GM18858 (cell line): ENCODE measurements around the gene NFKBIA.
"Not testable (repeated sequence)": the region's sequence is repeated elsewhere in the genome, so short reads cannot be mapped to it uniquely, and the experiment has no call there.

Source experiments
- ATAC-seq: cut with Tn5 transposase; IDR thresholded peaks from one replicate; pipeline ENCODE4 v1.9.1; 2021; ENCODE audit not compliant: unreplicated experiment

The NFKBIA gene

GRCh38 chr14:35409595-35409994 is 5.0 kb upstream of the NFKBIA start:
- no peak for ATAC-seq

GRCh38 chr14:35408026-35408425 is 3.5 kb upstream of the NFKBIA start:
- ATAC-seq: no peak

GRCh38 chr14:35407306-35407630 is 2.7 kb upstream of the NFKBIA start:
- no peak for ATAC-seq

- ATAC-seq: no peak
Observed at GRCh38 chr14:35406506-35407305, 2.2 kb upstream of the NFKBIA start.

- ATAC-seq: no peak
Observed at GRCh38 chr14:35406090-35406489, 1.5 kb upstream of the NFKBIA start.

DNA sequence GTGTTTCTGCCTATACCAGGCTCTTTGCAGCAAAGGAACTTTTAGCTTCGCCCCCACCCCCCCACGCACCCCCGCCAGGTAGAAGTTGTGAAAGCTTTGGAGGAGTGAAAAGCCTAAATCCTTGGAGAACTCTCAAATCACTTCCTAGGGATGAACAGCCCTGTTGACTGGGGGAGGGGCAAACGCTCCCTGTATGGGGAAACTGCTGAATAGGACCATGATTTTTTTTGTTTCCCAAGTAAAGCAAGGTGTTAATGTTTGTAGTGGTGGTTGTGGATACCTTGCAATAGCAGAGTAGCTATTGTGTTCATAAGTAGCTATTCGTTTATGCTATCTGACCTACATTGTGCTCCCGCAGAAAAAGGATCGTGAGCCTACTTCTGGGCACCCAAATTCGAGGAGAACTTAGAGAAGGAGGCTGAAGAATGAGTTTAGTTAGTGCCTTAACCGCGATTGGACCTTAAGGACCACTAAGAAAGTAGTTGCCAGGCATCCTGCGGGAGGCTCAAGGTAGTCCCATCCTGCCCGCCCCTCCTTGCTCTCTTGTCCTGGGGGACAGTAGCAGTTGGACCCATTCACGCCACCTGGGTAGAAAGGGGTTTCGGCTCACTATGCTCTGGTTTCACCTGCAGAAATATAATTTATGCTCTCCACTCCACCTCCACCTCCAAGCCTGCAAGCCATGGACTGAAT is 901 bp upstream of the NFKBIA start:
- ATAC-seq: no peak

DNA sequence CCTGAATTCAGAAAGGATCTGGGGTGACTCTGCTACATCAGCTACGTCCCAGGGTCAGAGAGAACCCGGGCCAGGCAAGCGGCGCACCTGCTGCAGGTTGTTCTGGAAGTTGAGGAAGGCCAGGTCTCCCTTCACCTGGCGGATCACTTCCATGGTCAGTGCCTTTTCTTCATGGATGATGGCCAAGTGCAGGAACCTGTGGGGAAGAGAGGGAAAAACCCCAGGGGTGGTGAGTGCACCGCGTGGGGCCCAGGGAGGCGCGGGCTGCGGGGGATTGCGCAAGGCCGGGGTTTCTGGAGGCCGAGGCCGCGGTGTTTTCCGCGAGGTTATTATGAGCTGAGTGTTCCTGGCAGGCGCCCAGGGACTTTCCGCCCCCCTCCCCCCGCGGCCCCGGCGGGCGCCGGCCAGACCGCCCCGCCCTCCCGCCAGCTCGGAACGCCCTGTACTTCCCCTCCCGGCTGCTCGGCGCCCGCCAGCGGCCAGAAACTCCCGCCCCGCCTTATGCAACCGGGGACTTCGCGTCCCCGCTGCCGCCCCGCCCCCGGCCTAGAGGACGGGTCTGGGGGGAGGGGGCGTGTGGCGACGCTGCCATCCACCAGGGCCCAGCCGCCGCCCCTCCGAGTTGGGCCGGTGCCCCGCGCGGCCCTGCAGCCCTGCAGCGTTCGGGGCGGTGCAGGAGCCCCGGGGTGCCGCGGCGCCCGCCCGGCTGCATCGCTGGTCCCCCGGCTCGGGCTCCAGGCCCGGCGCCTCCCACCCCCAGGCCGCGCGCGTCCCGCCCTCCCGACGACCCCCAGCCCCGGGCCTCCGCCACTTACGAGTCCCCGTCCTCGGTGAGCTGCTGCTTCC is 723 bp downstream of the NFKBIA start:
- ATAC-seq: peak; percentile 36

DNA sequence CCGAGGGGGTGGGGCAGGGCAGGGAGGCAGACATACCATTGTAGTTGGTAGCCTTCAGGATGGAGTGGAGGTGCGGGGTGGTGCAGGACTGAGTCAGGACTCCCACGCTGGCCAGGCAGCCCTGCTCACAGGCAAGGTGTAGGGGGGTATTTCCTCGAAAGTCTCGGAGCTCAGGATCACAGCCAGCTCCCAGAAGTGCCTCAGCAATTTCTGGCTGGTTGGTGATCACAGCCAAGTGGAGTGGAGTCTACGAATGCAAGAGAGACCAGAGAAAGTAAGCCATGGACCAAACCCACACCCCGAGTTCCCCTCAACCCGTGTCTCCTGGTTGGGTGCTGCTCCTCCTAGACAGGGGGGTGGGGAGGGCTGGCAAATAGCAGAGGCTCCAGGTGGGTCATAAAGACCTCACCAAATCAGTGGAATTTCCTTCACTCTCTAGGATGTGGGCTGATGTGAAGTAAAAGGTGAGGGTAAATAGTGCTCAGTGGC is 1.4 kb downstream of the NFKBIA start:
- no peak for ATAC-seq

- ATAC-seq: no peak
Observed at GRCh38 chr14:35402323-35403113, 2.0 kb downstream of the NFKBIA start.

DNA sequence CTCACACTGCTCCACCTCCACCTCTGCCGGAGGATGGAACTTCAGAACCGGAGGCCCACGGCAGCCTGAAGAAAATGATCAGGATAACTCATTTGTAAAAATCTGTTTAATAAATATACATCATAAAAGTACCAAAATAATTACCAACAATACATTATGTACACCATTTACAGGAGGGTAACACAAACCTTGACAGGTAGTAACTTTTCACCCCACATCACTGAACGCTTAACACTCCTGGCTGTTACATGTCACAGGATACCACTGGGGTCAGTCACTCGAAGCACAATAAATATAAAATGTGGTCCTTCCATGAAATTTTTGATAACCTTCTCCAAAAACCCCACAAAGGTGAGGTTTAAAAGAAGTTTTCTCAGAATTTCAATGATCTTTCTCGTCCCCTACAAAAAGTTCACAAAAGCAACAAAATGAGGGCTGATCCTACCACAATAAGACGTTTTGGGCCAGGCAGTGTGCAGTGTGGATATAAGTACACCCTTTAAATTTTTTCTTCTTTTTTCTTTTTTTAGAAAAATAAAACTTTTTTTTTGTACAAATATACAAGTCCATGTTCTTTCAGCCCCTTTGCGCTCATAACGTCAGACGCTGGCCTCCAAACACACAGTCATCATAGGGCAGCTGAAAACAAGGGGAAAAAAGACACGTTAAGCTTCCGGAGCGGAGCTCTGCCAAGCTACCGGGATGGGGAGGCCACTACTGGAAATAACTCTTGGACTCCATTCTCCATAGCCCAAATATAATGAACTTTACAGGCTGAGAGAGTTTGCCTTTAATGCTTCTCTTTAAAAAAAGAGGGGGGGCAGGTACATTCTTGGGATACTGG is 2.9 kb downstream of the NFKBIA start:
- ATAC-seq: no peak

GRCh38 chr14:35400648-35401421 is 3.7 kb downstream of the NFKBIA start:
- no peak for ATAC-seq

- ATAC-seq: no peak
Observed at GRCh38 chr14:35399083-35399937, 5.2 kb downstream of the NFKBIA start.

GRCh38 chr14:35398071-35398584 is 6.4 kb downstream of the NFKBIA start:
- no peak for ATAC-seq

GRCh38 chr14:35396610-35397009 is 7.9 kb downstream of the NFKBIA start:
- ATAC-seq: not testable (repeated sequence)

- ATAC-seq: no peak
Observed at GRCh38 chr14:35395283-35395682, 9.3 kb downstream of the NFKBIA start.

DNA sequence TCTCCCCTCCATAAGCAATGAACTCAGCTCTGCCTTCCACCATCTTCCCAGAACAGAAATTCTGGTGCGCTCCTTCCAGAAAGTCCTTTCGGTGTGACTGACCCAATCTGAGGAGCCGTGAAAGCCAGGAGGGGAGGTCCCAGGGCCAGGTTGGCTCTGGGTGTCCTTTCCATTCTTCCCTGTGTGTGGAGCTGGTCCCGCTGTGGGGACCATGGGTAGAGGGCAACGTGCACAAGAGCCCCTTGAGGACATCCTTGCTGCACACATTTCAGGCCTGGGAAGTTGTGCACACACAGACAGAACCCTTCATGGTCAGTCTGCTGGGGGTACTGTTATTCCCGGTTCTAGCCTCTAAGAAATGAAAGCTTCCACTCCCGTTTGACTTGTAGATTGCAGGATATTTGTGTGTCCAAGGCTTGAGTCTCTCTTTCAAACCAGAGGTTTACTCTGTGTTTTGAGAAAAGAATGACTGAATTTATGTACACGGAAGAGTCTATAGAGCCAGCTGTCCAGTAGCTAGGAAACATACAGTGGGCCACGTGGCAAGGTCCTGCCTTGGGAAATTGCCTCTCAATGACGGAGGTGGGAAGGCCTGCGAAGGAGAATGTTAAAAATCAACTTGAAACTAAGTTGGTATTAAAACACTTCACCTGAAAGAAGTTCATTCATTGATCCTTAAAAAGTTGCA is 10.1 kb downstream of the NFKBIA start:
- no peak for ATAC-seq

DNA sequence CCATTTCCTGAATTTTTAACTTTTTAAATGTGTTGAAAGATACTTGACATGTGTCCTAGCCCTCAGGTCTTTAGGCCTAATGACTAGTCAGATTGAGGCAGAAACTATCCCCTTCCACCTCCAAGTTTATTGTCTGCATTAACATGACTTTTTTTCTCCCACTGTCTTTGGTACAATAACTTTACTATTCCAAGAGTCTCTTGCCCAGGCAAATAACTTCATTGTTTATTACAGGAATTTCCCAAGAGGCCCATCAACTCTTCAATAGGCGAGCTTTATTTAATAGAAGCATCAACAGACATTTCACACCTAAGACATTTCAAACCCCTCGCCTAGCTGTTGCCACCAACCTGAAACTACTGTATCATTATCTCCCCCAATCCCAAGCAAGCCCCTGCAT is 10.7 kb downstream of the NFKBIA start:
- ATAC-seq: no peak
